ENCODE measurements around the gene RAB44. TPM values are rescaled to one million over a fixed set of nuclear protein-coding genes. Genes with fewer than 3 reads are reported as not detected.

RAB44 gene
- total RNA-seq, 1 experiment from 2014 or later: 0.11 TPM

DNA sequence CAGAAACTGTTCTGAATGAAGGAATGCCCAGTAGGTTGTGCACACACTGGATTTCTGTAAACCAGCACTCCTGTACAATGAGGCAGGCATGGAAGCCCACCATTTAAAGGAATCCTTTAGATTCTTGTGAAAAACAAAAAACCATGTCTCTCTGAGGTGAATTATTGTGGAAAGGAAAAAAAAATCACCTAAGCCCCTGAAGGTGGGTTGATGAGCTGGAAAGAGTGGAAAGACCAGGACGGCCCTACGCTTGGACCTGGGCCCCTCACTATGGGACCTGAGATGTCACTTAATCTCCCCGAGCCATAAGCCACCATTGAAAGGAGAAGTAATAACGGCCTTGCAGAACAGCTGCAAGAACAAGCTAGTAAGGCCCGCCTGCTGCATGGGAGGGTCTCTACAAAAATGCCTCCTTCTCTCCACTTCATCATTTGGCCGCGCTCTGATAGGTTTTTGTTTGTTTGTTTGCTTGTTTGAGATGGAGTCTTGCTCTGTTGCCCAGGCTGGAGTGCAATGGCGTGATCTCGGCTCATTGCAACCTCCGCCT, 68.8 kb downstream of the RAB44 start:
- no peak overlapping the region for H3K27ac Mint-ChIP-seq
- ATAC-seq (no peak), DNase-seq (ENCODE audit: low spot score) (no peak)
- no peaks in the 10 kb centered on the region for H3K36me3 Mint-ChIP-seq
- CTCF ChIA-PET: interaction anchor here (0.6 to 19.6 kb wide), 38 partner anchors 9 to 261 kb away, joined by 3 to 454 read pairs (median 6); partner anchors contain the start of genes C6orf89 and PPIL1
- H3K4me1 Mint-ChIP-seq: peaks cover 17% of the 10 kb centered on the region
- no peak overlapping the region for H3K4me3 Mint-ChIP-seq
- no peaks in the 10 kb centered on the region for H3K9me3 Mint-ChIP-seq
- no peaks in the 10 kb centered on the region for H3K27me3 Mint-ChIP-seq (ENCODE audit: low read depth)
- POLR2A ChIA-PET: interaction anchor here (0.6 to 1.5 kb wide), 3 partner anchors 16 to 158 kb away, joined by 3 to 7 read pairs (median 4); no protein-coding TSS in a partner anchor
- TF ChIP-seq TEAD1 (CRISPR knock-in tag; IDR thresholded peaks at IDR 0.05) (no peak), ZNF232 (CRISPR knock-in tag; IDR thresholded peaks at IDR 0.05) (no peak), NFATC4 (CRISPR knock-in tag; IDR thresholded peaks at IDR 0.05) (no peak), ZBTB21 (CRISPR knock-in tag; IDR thresholded peaks at IDR 0.05; ENCODE audit: borderline replicate concordance) (no peak), GABPB1 (CRISPR knock-in tag; IDR thresholded peaks at IDR 0.05) (no peak), ZNF263 (CRISPR knock-in tag; IDR thresholded peaks at IDR 0.05; ENCODE audit: low read depth) (no peak), NR3C1 (CRISPR knock-in tag; conservative IDR thresholded peaks at IDR 0.05; ENCODE audit: low read depth) (no peak)
- TF ChIP-seq, protein P1, sequence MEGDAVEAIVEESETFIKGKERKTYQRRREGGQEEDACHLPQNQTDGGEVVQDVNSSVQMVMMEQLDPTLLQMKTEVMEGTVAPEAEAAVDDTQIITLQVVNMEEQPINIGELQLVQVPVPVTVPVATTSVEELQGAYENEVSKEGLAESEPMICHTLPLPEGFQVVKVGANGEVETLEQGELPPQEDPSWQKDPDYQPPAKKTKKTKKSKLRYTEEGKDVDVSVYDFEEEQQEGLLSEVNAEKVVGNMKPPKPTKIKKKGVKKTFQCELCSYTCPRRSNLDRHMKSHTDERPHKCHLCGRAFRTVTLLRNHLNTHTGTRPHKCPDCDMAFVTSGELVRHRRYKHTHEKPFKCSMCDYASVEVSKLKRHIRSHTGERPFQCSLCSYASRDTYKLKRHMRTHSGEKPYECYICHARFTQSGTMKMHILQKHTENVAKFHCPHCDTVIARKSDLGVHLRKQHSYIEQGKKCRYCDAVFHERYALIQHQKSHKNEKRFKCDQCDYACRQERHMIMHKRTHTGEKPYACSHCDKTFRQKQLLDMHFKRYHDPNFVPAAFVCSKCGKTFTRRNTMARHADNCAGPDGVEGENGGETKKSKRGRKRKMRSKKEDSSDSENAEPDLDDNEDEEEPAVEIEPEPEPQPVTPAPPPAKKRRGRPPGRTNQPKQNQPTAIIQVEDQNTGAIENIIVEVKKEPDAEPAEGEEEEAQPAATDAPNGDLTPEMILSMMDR (IDR thresholded peaks at IDR 0.05): no peak; the same call in 1 of the 2 replicates
- TF ChIP-seq, protein P2, sequence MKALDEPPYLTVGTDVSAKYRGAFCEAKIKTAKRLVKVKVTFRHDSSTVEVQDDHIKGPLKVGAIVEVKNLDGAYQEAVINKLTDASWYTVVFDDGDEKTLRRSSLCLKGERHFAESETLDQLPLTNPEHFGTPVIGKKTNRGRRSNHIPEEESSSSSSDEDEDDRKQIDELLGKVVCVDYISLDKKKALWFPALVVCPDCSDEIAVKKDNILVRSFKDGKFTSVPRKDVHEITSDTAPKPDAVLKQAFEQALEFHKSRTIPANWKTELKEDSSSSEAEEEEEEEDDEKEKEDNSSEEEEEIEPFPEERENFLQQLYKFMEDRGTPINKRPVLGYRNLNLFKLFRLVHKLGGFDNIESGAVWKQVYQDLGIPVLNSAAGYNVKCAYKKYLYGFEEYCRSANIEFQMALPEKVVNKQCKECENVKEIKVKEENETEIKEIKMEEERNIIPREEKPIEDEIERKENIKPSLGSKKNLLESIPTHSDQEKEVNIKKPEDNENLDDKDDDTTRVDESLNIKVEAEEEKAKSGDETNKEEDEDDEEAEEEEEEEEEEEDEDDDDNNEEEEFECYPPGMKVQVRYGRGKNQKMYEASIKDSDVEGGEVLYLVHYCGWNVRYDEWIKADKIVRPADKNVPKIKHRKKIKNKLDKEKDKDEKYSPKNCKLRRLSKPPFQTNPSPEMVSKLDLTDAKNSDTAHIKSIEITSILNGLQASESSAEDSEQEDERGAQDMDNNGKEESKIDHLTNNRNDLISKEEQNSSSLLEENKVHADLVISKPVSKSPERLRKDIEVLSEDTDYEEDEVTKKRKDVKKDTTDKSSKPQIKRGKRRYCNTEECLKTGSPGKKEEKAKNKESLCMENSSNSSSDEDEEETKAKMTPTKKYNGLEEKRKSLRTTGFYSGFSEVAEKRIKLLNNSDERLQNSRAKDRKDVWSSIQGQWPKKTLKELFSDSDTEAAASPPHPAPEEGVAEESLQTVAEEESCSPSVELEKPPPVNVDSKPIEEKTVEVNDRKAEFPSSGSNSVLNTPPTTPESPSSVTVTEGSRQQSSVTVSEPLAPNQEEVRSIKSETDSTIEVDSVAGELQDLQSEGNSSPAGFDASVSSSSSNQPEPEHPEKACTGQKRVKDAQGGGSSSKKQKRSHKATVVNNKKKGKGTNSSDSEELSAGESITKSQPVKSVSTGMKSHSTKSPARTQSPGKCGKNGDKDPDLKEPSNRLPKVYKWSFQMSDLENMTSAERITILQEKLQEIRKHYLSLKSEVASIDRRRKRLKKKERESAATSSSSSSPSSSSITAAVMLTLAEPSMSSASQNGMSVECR (CRISPR knock-in tag; IDR thresholded peaks at IDR 0.05; ENCODE audit: borderline replicate concordance): no peak
- TF ChIP-seq, protein P3, sequence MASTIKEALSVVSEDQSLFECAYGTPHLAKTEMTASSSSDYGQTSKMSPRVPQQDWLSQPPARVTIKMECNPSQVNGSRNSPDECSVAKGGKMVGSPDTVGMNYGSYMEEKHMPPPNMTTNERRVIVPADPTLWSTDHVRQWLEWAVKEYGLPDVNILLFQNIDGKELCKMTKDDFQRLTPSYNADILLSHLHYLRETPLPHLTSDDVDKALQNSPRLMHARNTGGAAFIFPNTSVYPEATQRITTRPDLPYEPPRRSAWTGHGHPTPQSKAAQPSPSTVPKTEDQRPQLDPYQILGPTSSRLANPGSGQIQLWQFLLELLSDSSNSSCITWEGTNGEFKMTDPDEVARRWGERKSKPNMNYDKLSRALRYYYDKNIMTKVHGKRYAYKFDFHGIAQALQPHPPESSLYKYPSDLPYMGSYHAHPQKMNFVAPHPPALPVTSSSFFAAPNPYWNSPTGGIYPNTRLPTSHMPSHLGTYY (CRISPR knock-in tag; IDR thresholded peaks at IDR 0.05): no peak
- TF ChIP-seq, protein P4, sequence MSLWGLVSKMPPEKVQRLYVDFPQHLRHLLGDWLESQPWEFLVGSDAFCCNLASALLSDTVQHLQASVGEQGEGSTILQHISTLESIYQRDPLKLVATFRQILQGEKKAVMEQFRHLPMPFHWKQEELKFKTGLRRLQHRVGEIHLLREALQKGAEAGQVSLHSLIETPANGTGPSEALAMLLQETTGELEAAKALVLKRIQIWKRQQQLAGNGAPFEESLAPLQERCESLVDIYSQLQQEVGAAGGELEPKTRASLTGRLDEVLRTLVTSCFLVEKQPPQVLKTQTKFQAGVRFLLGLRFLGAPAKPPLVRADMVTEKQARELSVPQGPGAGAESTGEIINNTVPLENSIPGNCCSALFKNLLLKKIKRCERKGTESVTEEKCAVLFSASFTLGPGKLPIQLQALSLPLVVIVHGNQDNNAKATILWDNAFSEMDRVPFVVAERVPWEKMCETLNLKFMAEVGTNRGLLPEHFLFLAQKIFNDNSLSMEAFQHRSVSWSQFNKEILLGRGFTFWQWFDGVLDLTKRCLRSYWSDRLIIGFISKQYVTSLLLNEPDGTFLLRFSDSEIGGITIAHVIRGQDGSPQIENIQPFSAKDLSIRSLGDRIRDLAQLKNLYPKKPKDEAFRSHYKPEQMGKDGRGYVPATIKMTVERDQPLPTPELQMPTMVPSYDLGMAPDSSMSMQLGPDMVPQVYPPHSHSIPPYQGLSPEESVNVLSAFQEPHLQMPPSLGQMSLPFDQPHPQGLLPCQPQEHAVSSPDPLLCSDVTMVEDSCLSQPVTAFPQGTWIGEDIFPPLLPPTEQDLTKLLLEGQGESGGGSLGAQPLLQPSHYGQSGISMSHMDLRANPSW (CRISPR knock-in tag; conservative IDR thresholded peaks at IDR 0.05; ENCODE audit: low read depth): no peak
- TF ChIP-seq, protein P5, sequence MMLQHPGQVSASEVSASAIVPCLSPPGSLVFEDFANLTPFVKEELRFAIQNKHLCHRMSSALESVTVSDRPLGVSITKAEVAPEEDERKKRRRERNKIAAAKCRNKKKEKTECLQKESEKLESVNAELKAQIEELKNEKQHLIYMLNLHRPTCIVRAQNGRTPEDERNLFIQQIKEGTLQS (CRISPR knock-in tag; conservative IDR thresholded peaks at IDR 0.05): no peak

DNA sequence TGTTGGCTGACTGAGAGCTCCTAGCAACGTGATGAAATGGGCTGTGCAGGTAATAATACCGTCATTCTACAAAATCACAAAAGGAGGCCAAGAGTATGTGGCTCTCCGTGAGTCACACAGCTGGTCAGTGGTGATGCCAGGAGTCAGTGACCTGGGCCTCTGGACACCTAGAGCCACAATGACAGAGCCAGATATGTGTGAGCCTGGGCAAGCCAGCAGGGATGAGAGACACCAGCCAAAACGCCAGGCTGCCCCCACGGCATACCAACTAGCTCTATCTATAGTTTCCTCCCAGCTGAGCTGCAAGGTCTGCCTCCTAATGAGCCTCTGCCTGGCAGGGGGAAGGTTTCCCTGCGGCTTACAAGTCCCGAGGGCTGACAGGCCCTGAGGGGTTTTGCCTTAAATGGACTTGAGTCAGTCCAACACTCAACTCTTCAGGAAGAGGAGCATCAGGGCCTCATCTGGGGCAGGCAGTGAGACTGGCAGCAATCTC, 71.6 kb downstream of the RAB44 start:
- Mint-ChIP-seq H3K4me1 (peaks cover 24% of the 10 kb centered on the region), H3K9me3 (no peaks in the 10 kb centered on the region), H3K4me3 (no peak overlapping the region), H3K27me3 (ENCODE audit: low read depth) (no peaks in the 10 kb centered on the region), H3K36me3 (no peaks in the 10 kb centered on the region), H3K27ac (no peak overlapping the region; the same call in 1 of the 2 replicates)
- CTCF ChIA-PET: interaction anchor here (1.2 to 19.6 kb wide), 8 partner anchors 9 to 249 kb away, joined by 3 to 454 read pairs (median 10); no protein-coding TSS in a partner anchor
- no peak for TF ChIP-seq RELA (CRISPR knock-in tag; IDR thresholded peaks at IDR 0.05; ENCODE audit: borderline replicate concordance)
- TF ChIP-seq, protein P6, sequence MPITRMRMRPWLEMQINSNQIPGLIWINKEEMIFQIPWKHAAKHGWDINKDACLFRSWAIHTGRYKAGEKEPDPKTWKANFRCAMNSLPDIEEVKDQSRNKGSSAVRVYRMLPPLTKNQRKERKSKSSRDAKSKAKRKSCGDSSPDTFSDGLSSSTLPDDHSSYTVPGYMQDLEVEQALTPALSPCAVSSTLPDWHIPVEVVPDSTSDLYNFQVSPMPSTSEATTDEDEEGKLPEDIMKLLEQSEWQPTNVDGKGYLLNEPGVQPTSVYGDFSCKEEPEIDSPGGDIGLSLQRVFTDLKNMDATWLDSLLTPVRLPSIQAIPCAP (CRISPR knock-in tag; IDR thresholded peaks at IDR 0.05): no peak
- no peak for TF ChIP-seq TEAD4 (CRISPR knock-in tag; IDR thresholded peaks at IDR 0.05)
- TF ChIP-seq ZNF396 (CRISPR knock-in tag; IDR thresholded peaks at IDR 0.05; ENCODE audit: borderline replicate concordance): no peak
- no peak for ATAC-seq
- POLR2A ChIA-PET: no interaction called here
- no peak for DNase-seq (ENCODE audit: low spot score)

Measured in WTC11 (cell line).